ENCODE data around the gene ATL1.

Gene ATL1

DNA sequence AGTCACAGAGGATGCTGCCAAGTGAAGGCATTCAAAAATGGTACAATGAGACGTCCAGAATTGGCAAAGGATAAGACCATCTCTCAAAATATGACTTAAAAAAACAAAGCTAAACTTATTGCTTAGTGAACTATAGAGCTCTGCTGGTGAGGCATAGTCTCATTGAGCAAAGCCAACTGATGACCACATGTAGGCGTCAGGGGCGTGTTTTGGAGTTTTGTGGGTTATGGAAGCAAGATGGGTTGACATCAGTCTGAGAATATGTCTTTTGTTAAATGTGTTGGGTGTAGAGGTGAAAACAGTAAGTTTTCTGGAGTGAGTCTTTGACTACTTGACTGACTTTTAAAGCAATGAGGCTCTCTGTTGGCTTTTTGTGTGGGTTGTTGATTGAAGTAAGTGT, 47.2 kb downstream of the ATL1 start:
- Histone ChIP-seq H3K27me3 (no peaks in the 10 kb centered on the region), H3K9me3 (no peaks in the 10 kb centered on the region), H3K36me3 (no peaks in the 10 kb centered on the region), H3K4me3 (ENCODE audit: low read depth, low read length) (no peak overlapping the region), H3K4me1 (no peaks in the 10 kb centered on the region; the same call in 1 of the 2 replicates)
- no peak for DNase-seq
- TF ChIP-seq, protein P1, sequence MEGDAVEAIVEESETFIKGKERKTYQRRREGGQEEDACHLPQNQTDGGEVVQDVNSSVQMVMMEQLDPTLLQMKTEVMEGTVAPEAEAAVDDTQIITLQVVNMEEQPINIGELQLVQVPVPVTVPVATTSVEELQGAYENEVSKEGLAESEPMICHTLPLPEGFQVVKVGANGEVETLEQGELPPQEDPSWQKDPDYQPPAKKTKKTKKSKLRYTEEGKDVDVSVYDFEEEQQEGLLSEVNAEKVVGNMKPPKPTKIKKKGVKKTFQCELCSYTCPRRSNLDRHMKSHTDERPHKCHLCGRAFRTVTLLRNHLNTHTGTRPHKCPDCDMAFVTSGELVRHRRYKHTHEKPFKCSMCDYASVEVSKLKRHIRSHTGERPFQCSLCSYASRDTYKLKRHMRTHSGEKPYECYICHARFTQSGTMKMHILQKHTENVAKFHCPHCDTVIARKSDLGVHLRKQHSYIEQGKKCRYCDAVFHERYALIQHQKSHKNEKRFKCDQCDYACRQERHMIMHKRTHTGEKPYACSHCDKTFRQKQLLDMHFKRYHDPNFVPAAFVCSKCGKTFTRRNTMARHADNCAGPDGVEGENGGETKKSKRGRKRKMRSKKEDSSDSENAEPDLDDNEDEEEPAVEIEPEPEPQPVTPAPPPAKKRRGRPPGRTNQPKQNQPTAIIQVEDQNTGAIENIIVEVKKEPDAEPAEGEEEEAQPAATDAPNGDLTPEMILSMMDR (IDR thresholded peaks at IDR 0.05; ENCODE audit: low read depth, low read length): no peak

DNA sequence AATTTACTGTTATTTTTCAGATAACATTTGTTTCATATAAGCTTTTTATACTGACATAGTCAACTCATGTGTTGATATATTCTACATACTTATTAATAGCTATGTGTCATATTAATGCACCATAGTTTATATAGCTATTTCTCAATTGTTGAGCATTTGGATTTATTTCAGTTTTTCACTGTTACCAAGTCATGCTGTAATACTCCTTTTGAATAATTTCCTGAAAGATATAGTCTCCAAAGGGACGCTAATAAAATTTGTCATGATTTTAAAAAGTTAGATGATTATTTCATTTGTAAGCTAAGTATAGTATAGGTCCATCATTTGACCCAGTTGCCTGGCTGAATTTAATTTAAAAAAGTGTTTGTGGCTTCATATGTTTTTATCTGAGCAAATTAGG, 47.8 kb downstream of the ATL1 start:
- no peaks in the 10 kb centered on the region; the same call in 1 of the 2 replicates for H3K4me1 ChIP-seq
- H3K36me3 ChIP-seq: no peaks in the 10 kb centered on the region
- no peak for DNase-seq
- H3K4me3 ChIP-seq (ENCODE audit: low read depth, low read length): no peak overlapping the region
- H3K27me3 ChIP-seq: no peaks in the 10 kb centered on the region
- H3K9me3 ChIP-seq: no peaks in the 10 kb centered on the region
- TF ChIP-seq, protein P1 (IDR thresholded peaks at IDR 0.05; ENCODE audit: low read depth, low read length): no peak

DNA sequence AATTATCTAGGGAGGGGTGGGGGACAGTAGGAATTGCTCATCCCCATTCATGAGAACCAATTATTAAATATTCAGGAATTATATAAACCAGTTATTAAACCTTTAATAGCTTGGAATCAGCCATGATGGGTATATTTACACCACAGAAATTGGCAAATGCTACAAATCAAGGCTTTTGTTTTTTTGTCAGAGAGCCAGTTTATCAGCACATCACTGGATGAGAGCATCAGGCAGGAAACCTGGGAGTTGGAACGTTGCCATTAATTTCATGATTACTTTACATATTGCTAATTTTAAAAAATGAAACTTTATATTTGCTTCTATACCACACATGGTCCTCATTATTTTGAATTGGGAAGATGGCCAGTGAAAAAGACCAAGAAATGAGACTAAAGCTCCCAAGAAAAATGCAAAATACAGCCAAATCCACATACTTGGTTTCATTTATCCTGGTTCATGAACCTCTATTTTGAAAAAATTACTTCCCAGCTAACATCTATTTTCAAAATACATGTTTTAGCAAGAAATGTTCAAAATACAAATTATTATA, 48.4 kb downstream of the ATL1 start:
- H3K4me1 ChIP-seq: no peaks in the 10 kb centered on the region; the same call in 1 of the 2 replicates
- no peaks in the 10 kb centered on the region for H3K27me3 ChIP-seq
- no peaks in the 10 kb centered on the region for H3K9me3 ChIP-seq
- no peaks in the 10 kb centered on the region for H3K36me3 ChIP-seq
- TF ChIP-seq, protein P1 (IDR thresholded peaks at IDR 0.05; ENCODE audit: low read depth, low read length): no peak
- H3K4me3 ChIP-seq (ENCODE audit: low read depth, low read length): no peak overlapping the region
- DNase-seq: no peak

DNA sequence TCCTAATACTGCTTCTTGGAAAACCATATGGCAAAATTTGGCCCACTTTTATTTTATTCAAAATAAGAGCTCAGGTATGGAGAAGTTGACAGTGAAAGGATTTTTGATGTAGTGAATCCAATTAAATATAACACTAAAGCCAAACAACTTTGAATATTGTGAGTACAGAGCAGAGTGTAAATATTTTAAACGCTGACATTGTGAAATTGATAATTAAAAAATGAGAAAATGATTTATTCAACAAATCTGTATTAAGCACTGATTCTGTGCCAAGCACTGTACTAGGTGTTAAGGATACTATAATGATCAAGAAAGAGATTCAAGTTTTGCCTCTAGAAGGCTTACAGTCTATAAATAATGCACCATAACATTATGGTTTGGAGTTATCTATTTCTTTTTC, 50.5 kb downstream of the ATL1 start:
- no peaks in the 10 kb centered on the region for H3K27me3 ChIP-seq
- no peaks in the 10 kb centered on the region for H3K9me3 ChIP-seq
- TF ChIP-seq, protein P1 (IDR thresholded peaks at IDR 0.05; ENCODE audit: low read depth, low read length): no peak
- no peak for DNase-seq
- no peaks in the 10 kb centered on the region for H3K36me3 ChIP-seq
- no peaks in the 10 kb centered on the region; the same call in 1 of the 2 replicates for H3K4me1 ChIP-seq
- no peak overlapping the region for H3K4me3 ChIP-seq (ENCODE audit: low read depth, low read length)

DNA sequence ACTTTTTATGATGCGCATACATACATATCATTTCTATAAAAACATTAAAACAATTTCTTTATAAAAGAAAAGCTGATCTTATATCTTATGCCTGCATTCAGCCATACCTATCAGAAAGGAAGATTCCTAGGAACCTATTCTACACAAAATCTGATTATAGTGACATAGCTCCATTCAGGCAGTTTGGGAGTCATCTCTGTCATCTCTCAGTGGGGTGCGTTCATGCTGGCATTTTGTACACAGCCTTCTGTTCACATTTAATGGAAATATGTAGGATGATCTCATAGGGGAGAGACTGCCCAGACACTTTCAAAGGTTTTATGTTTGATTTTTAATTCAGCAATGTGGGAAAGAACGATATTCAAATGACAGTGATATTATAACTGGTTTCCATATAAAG, 52.9 kb downstream of the ATL1 start:
- Histone ChIP-seq H3K4me1 (no peaks in the 10 kb centered on the region; the same call in 1 of the 2 replicates), H3K4me3 (ENCODE audit: low read depth, low read length) (no peak overlapping the region), H3K9me3 (no peaks in the 10 kb centered on the region), H3K36me3 (no peaks in the 10 kb centered on the region), H3K27me3 (no peaks in the 10 kb centered on the region)
- TF ChIP-seq, protein P1 (IDR thresholded peaks at IDR 0.05; ENCODE audit: low read depth, low read length): no peak
- no peak for DNase-seq

DNA sequence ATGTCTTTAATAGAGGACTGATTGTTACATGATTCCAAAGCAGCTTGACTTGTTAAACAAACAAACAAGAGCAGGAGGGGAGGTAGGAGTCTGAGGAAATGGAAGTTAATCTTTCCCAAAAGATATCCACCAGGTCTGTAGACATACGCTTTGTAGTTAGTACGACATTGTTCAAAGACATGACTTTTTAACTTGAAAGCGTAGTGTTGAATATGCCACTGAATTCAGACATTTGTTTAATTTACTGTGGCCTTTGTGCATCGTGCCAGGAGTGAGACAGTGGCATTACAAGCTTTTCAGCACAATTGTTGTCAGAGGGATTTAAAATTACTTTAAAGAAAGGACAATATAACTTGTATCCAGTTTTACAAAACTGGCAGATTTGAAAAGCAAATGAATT, 55.1 kb downstream of the ATL1 start:
- TF ChIP-seq, protein P1 (IDR thresholded peaks at IDR 0.05; ENCODE audit: low read depth, low read length): no peak
- no peak for DNase-seq
- Histone ChIP-seq H3K4me1 (no peaks in the 10 kb centered on the region), H3K4me3 (ENCODE audit: low read depth, low read length) (no peak overlapping the region), H3K27me3 (no peaks in the 10 kb centered on the region), H3K36me3 (no peaks in the 10 kb centered on the region), H3K9me3 (no peaks in the 10 kb centered on the region)
